HepG2 (cell line): ENCODE data around the gene ST6GALNAC2. TPM values are rescaled to one million over a fixed set of nuclear protein-coding genes. Genes with fewer than 3 reads are reported as not detected.

Experiments used
- ARNT2 ChIP-seq: sonication (generic); formaldehyde crosslinking; IDR thresholded peaks from 2 replicates; pipeline ENCODE4 v1.8.0; 2022; ENCODE audit warnings: mild to moderate bottlenecking, low read depth, missing genetic modification reagents, moderate library complexity
- ATF2 ChIP-seq: sonication (generic); formaldehyde crosslinking; IDR thresholded peaks from 2 replicates; pipeline ENCODE4 v1.4.0; 2020; ENCODE audit warnings: missing genetic modification reagents
- CC2D1A ChIP-seq: sonication (generic); formaldehyde crosslinking; IDR thresholded peaks from 2 replicates; pipeline ENCODE4 v1.8.1; 2023; ENCODE audit warnings: mild to moderate bottlenecking, missing genetic modification reagents
- ELF3 ChIP-seq: IDR thresholded peaks from 2 replicates; pipeline ENCODE4 v1.6.1; 2016; ENCODE audit warnings: missing genetic modification reagents, missing compliant biosample characterization
- HIVEP1 ChIP-seq: sonication (generic); formaldehyde crosslinking; IDR thresholded peaks from 2 replicates; pipeline ENCODE4 v1.4.0; 2020; ENCODE audit warnings: mild to moderate bottlenecking, missing genetic modification reagents
- IRX3 ChIP-seq: sonication (generic); formaldehyde crosslinking; IDR thresholded peaks from 2 replicates; pipeline ENCODE4 v1.8.1; 2023; ENCODE audit warnings: mild to moderate bottlenecking, low read depth, missing genetic modification reagents, borderline replicate concordance
- MTF1 ChIP-seq: sonication (generic); formaldehyde crosslinking; IDR thresholded peaks from 2 replicates; pipeline ENCODE4 v1.5.0; 2020; ENCODE audit warnings: missing genetic modification reagents
- PATZ1 ChIP-seq: sonication (generic); formaldehyde crosslinking; IDR thresholded peaks from 2 replicates; pipeline ENCODE4 v1.4.0; 2020; ENCODE audit warnings: missing genetic modification reagents
- ZBTB7A ChIP-seq: sonication (generic); formaldehyde crosslinking; IDR thresholded peaks from 2 replicates; pipeline ENCODE4 v1.8.0; 2022; ENCODE audit warnings: mild to moderate bottlenecking, missing genetic modification reagents
- ZEB1 ChIP-seq: IDR thresholded peaks from 2 replicates; pipeline ENCODE4 v1.6.1; 2012; ENCODE audit warnings: mild to moderate bottlenecking, low read depth, inconsistent platforms; ENCODE audit not compliant: insufficient replicate concordance
- ZFAT ChIP-seq: sonication (generic); formaldehyde crosslinking; conservative IDR thresholded peaks from 2 replicates; pipeline ENCODE4 v1.8.1; 2023; ENCODE audit warnings: missing genetic modification reagents, inconsistent platforms
- ZFP62 ChIP-seq: sonication (generic); formaldehyde crosslinking; IDR thresholded peaks from 2 replicates; pipeline ENCODE4 v1.4.0; 2020; ENCODE audit warnings: missing genetic modification reagents
- ZFP90 ChIP-seq: sonication (generic); formaldehyde crosslinking; IDR thresholded peaks from 2 replicates; pipeline ENCODE4 v1.8.0; 2022; ENCODE audit warnings: missing genetic modification reagents, mild to moderate bottlenecking, inconsistent platforms, borderline replicate concordance
- ZKSCAN1 ChIP-seq: fragments of 150-350 bp; IDR thresholded peaks from 2 replicates; pipeline ENCODE4 v1.6.1; 2014; ENCODE audit warnings: low read length
- ZNF121 ChIP-seq: sonication (generic); formaldehyde crosslinking; IDR thresholded peaks from 2 replicates; pipeline ENCODE4 v1.5.0; 2020; ENCODE audit warnings: mild to moderate bottlenecking, missing genetic modification reagents
- ZNF138 ChIP-seq: sonication (generic); formaldehyde crosslinking; IDR thresholded peaks from 2 replicates; pipeline ENCODE4 v1.5.0; 2020; ENCODE audit warnings: mild to moderate bottlenecking, low read depth, missing genetic modification reagents
- ZNF235 ChIP-seq: sonication (generic); formaldehyde crosslinking; IDR thresholded peaks from 2 replicates; pipeline ENCODE4 v1.8.1; 2023; ENCODE audit warnings: mild to moderate bottlenecking, missing genetic modification reagents, borderline replicate concordance
- ZNF333 ChIP-seq: sonication (generic); formaldehyde crosslinking; IDR thresholded peaks from 2 replicates; pipeline ENCODE4 v1.4.0; 2020; ENCODE audit warnings: mild to moderate bottlenecking, missing genetic modification reagents, borderline replicate concordance
- ZNF335 ChIP-seq: sonication (generic); formaldehyde crosslinking; IDR thresholded peaks from 2 replicates; pipeline ENCODE4 v1.4.0; 2020; ENCODE audit warnings: missing genetic modification reagents
- ZNF558 ChIP-seq: sonication (generic); formaldehyde crosslinking; IDR thresholded peaks from 2 replicates; pipeline ENCODE4 v1.9.0; 2022; ENCODE audit warnings: mild to moderate bottlenecking, missing genetic modification reagents, borderline replicate concordance
- ZNF615 ChIP-seq: sonication (generic); formaldehyde crosslinking; IDR thresholded peaks from 2 replicates; pipeline ENCODE4 v1.5.0; 2020; ENCODE audit warnings: mild to moderate bottlenecking, missing genetic modification reagents, borderline replicate concordance
- ZNF616 ChIP-seq: sonication (generic); formaldehyde crosslinking; IDR thresholded peaks from 2 replicates; pipeline ENCODE4 v1.5.0; 2020; ENCODE audit warnings: low read depth, mild to moderate bottlenecking, missing genetic modification reagents
- ZNF652 ChIP-seq: IDR thresholded peaks from 2 replicates; pipeline ENCODE4 v1.6.1; 2016; ENCODE audit warnings: low read depth, borderline replicate concordance
- ZNF777 ChIP-seq: sonication (generic); formaldehyde crosslinking; IDR thresholded peaks from 2 replicates; pipeline ENCODE4 v1.4.0; 2020; ENCODE audit warnings: missing genetic modification reagents
- ZNF83 ChIP-seq: sonication (generic); formaldehyde crosslinking; IDR thresholded peaks from 2 replicates; pipeline ENCODE4 v1.4.0; 2020; ENCODE audit warnings: missing genetic modification reagents, mild to moderate bottlenecking, borderline replicate concordance
- ZSCAN31 ChIP-seq: sonication (generic); formaldehyde crosslinking; IDR thresholded peaks from 2 replicates; pipeline ENCODE4 v1.5.0; 2020; ENCODE audit warnings: low read depth, mild to moderate bottlenecking, missing genetic modification reagents
- polyA plus RNA-seq, 8 experiments: library from polyadenylated mRNA; depleted of rRNA in 3 of 8; stranded (reverse) in 7 of 8; unstranded in 1 of 8; fragments of >200 nt; fragmentation: Illumina TruSeq in 4 of 8; extraction: Trizol in 4 of 8; gene quantifications; 2 replicates each; pipeline versions ENCODE4 v1.2.1 to v1.2.3, GENCODE V29; 2011 to 2016; ENCODE audit warnings: low read depth in 4 of 8, missing spikeins in 1 of 8, mixed read lengths in 1 of 8; ENCODE audit not compliant: insufficient read depth in 1 of 8
- total RNA-seq, 5 experiments: library from RNA; depleted of rRNA; stranded (reverse); fragments of >200 nt; fragmentation: Illumina TruSeq; extraction: Trizol; gene quantifications; 2 replicates each; pipeline ENCODE4 v1.2.3, GENCODE V29; 2016; ENCODE audit warnings: low read depth in 1 of 5
- TF ChIP-seq, protein P1 (sequence below): IDR thresholded peaks from 2 replicates; pipeline ENCODE4 v1.6.1; 2012; ENCODE audit warnings: low read depth, low read length, improper control_type of control experiment

Gene ST6GALNAC2
- total and polyA plus RNA-seq, 2 of the 13 experiments (the other 11 are each of a cell fraction or from before 2014, with no cell fraction given): 0.12 to 0.49 TPM

- TF ChIP-seq ATF2 (CRISPR knock-in tag) (no peak), ARNT2 (CRISPR knock-in tag) (no peak), ZNF138 (no peak), MTF1 (CRISPR knock-in tag) (no peak), ZNF558 (CRISPR knock-in tag) (no peak), ZFP90 (CRISPR knock-in tag) (no peak), PATZ1 (CRISPR knock-in tag) (peak; percentile 54), ZFP62 (CRISPR knock-in tag) (no peak), HIVEP1 (CRISPR knock-in tag) (no peak), CC2D1A (CRISPR knock-in tag) (no peak), ZNF615 (CRISPR knock-in tag) (no peak), ZKSCAN1 (no peak), ZEB1 (no peak), ZNF335 (no peak), ZNF777 (CRISPR knock-in tag) (no peak), ZSCAN31 (CRISPR knock-in tag) (no peak), ZNF616 (CRISPR knock-in tag) (no peak; the same call in 1 of the 2 replicates), ZNF333 (no peak), ZFAT (CRISPR knock-in tag) (no peak), ZNF235 (CRISPR knock-in tag) (no peak), ZNF652 (CRISPR knock-in tag) (no peak), ELF3 (no peak), ZNF121 (no peak), ZBTB7A (CRISPR knock-in tag) (no peak), ZNF83 (no peak; the same call in 1 of the 2 replicates), IRX3 (no peak; the same call in 1 of the 2 replicates)
- TF ChIP-seq, protein P1, sequence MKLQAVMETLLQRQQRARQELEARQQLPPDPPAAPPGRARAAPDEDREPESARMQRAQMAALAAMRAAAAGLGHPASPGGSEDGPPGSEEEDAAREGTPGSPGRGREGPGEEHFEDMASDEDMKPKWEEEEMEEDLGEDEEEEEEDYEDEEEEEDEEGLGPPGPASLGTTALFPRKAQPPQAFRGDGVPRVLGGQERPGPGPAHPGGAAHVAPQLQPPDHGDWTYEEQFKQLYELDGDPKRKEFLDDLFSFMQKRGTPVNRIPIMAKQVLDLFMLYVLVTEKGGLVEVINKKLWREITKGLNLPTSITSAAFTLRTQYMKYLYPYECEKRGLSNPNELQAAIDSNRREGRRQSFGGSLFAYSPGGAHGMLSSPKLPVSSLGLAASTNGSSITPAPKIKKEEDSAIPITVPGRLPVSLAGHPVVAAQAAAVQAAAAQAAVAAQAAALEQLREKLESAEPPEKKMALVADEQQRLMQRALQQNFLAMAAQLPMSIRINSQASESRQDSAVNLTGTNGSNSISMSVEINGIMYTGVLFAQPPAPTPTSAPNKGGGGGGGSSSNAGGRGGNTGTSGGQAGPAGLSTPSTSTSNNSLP: no peak
Observed at GRCh38 chr17:76527430-76528111, 58.1 kb downstream of the ST6GALNAC2 start (continued).
